ENCODE results near the gene FAM78B. TPM values are rescaled to one million over a fixed set of nuclear protein-coding genes. Genes with fewer than 3 reads are reported as not detected.

Gene FAM78B
- total and polyA plus RNA-seq, 10 of the 15 experiments (the other 5 are each of a cell fraction or from before 2014, with no cell fraction given): 0.10 to 4.9 (median 1.6) TPM

- no peak for TF ChIP-seq HDAC2 (IDR thresholded peaks at IDR 0.05)
- no peak for TF ChIP-seq MLLT1 (IDR thresholded peaks at IDR 0.05)
- 0 out of 4 replicates have a peak, but pooled peaks of 1 of the 2 experiments have one; percentile 18 for TF ChIP-seq BHLHE40 (IDR thresholded peaks at IDR 0.05; ENCODE audit: borderline replicate concordance in 1 of 2, low read depth in 2 of 2, low read length in 1 of 2)
These were observed 3.3 kb upstream of the FAM78B start (continued) for GRCh38 chr1:166170075-166170474.

GRCh38 chr1:166169182-166169581 lies 2.4 kb upstream of the FAM78B start:
- peak overlapping the region; percentile 36 for H2AFZ ChIP-seq (ENCODE audit: control insufficient read depth, low read depth, low read length)
- FAIRE-seq (no peak), DNase-seq (ENCODE audit: low read depth, low spot score) (peak; percentile 40), ATAC-seq (peak; percentile 22)
- in situ Hi-C loops (cut with MboI): no loop called here
- ChIA-PET SMC1A (ENCODE audit: uncharacterized antibody, unreplicated experiment) (interaction anchor here (0.7 to 3.0 kb wide), 10 partner anchors 14 to 879 kb away, joined by 3 to 22 read pairs (median 5); no protein-coding TSS in a partner anchor), POLR2A (interaction anchor here (2.3 kb wide), 1 partner anchor 13 kb away, joined by 10 read pairs; no protein-coding TSS in a partner anchor), RAD21 (ENCODE audit: unreplicated experiment) (interaction anchor here (1.0 to 2.9 kb wide), 11 partner anchors 13 to 264 kb away, joined by 3 to 32 read pairs (median 5); no protein-coding TSS in a partner anchor), CTCF (interaction anchor here (1.1 to 3.1 kb wide), 6 partner anchors 14 to 309 kb away, joined by 3 to 13 read pairs (median 6); no protein-coding TSS in a partner anchor)
- no peaks in the 10 kb centered on the region for H3K36me3 ChIP-seq (ENCODE audit: control insufficient read depth in 2 of 2, insufficient read depth in 2 of 2, low read length in 1 of 2)
- H3K4me1 ChIP-seq (ENCODE audit: control insufficient read depth, insufficient read depth, low read length): peaks cover 42% of the 10 kb centered on the region
- H3K27me3 ChIP-seq (replicated peaks in 1 of 2; ENCODE audit: control insufficient read depth in 2 of 2, insufficient read depth in 2 of 2, low read length in 1 of 2): no peaks in the 10 kb centered on the region; a peak in 1 of 4 replicates
- peak overlapping the region; percentile 72; the same call in 1 of the 2 replicates for H3K27ac ChIP-seq (ENCODE audit: control insufficient read depth, insufficient read depth)
- H3K4me2 ChIP-seq (ENCODE audit: control insufficient read depth, insufficient read depth): peak overlapping the region; percentile 62; the same call in 1 of the 2 replicates
- H3K79me2 ChIP-seq (ENCODE audit: control insufficient read depth, insufficient read depth, low read length): no peaks in the 10 kb centered on the region
- H3K9me3 ChIP-seq (replicated peaks; ENCODE audit: control insufficient read depth, insufficient read depth, low read length): no peaks in the 10 kb centered on the region; the same call in 2 of the 3 replicates
- no peaks in the 10 kb centered on the region for H4K20me1 ChIP-seq (ENCODE audit: control insufficient read depth, insufficient read depth)
- H3K4me3 ChIP-seq: no peak overlapping the region
- WGBS (ENCODE audit: insufficient coverage, insufficient replicate concordance, low lambda C conversion rate, missing lambda C conversion rate): 0% methylated on average over 3 of the region's 3 CpGs
- no TSS peak for BruUV-seq (replicated peaks)
- H3K9ac ChIP-seq (ENCODE audit: control insufficient read depth, insufficient read depth, low read length): no peak overlapping the region
- intact Hi-C loops (cut with micrococcal nuclease; ENCODE audit: unreplicated experiment): loop anchor here (5.0 to 10.0 kb wide), 4 partner anchors 82 to 574 kb away; no protein-coding TSS in a partner anchor
- TF ChIP-seq ZNF384 (IDR thresholded peaks at IDR 0.05; ENCODE audit: borderline replicate concordance, low read depth, low read length) (no peak), ZZZ3 (IDR thresholded peaks at IDR 0.05; ENCODE audit: control insufficient read depth, insufficient read length, low read depth) (no peak), EED (IDR thresholded peaks at IDR 0.05; ENCODE audit: low read depth) (peak; percentile 82), IKZF2 (IDR thresholded peaks at IDR 0.05) (peak; percentile 78 to 82; a peak in 3 of 4 replicates), HDGF (IDR thresholded peaks at IDR 0.05) (no peak), ZNF622 (IDR thresholded peaks at IDR 0.05) (no peak), NFXL1 (IDR thresholded peaks at IDR 0.05; ENCODE audit: borderline replicate concordance) (no peak), PAX8 (IDR thresholded peaks at IDR 0.05) (no peak), ZSCAN29 (IDR thresholded peaks at IDR 0.05) (no peak), KDM1A (IDR thresholded peaks at IDR 0.05; ENCODE audit: borderline replicate concordance) (no peak), NR2C1 (IDR thresholded peaks at IDR 0.05) (peak; percentile 78), MAX (IDR thresholded peaks at IDR 0.05; ENCODE audit: low read depth, low read length) (no peak), RELA (IDR thresholded peaks at IDR 0.05; ENCODE audit: borderline replicate concordance, partially characterized antibody) (no peak), YY1 (IDR thresholded peaks at IDR 0.05; ENCODE audit: low read depth, low read length) (no peak), ZNF274 (IDR thresholded peaks at IDR 0.05; ENCODE audit: insufficient read depth, insufficient read length) (no peak), ZNF24 (IDR thresholded peaks at IDR 0.05) (no peak), RCOR1 (conservative IDR thresholded peaks at IDR 0.05; ENCODE audit: low read depth, low read length) (no peak), RFX5 (IDR thresholded peaks at IDR 0.05; ENCODE audit: low read depth, low read length) (no peak), SKIL (IDR thresholded peaks at IDR 0.05; ENCODE audit: low read depth, poor library complexity, severe bottlenecking) (peak; percentile 63)

All from GM12878 (cell line).